Measurements from ENCODE around the gene SEMA5A.

The SEMA5A gene

DNA sequence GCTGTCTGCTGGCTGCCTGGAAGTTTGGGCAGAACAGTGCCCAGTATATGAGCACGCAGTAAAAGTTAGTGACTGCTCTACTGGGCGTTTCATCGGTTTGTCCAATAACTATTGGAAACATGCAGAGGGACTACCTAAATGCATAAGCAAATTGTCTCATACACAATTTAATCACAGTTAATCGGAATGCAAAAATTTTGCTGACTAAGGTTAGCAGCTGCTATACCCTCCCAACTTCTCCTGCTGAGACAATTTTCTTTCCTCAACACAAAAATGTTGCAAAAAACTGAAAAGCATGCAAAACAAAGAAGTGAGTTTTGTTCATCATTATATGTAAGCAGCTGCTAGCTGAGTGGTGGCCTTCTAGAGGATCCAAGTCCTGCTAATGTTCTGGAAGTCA, 327.5 kb downstream of the SEMA5A start:
- DNase-seq (ENCODE audit: low read depth in 2 of 2): no peak

DNA sequence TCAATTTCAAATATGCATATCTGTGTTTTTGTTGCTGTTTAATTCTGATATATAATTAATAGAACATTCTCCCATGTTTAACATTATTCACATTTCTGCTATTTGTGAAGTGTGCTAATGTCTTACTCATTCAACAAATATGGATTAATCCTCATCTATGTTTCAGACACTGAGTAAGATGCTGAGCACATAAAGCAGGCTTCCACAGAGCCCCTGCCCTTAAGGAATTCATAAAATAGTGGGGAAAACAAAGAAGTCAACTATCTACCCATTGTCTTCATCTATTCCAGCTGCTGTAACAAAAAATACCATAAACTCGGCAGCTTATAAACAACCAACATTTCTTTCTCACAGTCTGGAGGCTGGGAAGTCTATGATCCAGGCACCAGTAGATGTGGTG, 333.3 kb downstream of the SEMA5A start:
- no peak for DNase-seq (ENCODE audit: low read depth in 2 of 2)

GRCh38 chr5:9209846-9210492, 335.9 kb downstream of the SEMA5A start:
- DNase-seq (ENCODE audit: low read depth in 2 of 2): no peak

GRCh38 chr5:9207817-9208418, 338.0 kb downstream of the SEMA5A start:
- DNase-seq (ENCODE audit: low read depth in 2 of 2): no peak

- DNase-seq (ENCODE audit: low read depth in 2 of 2): no peak
Observed at GRCh38 chr5:9202636-9203035, 343.2 kb downstream of the SEMA5A start.

DNA sequence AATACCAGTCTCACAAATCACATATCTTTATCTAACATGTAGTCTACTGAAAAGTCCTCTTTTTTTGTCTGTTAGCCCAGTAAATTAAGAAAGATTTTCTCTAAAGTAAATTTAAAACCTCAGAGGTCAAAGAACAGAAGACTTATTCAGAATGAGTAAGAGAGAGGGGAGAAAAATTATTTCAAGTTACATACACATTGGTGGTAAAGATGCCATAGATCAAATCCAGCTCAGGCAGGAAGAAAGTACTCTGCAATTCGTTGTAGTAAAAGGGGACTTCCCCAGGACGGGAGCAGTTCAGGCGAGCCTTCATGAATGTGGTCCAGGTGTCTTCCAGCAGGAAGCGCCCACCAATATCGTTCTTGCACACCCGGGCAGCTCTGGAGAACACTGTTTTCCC, 344.1 kb downstream of the SEMA5A start:
- DNase-seq (ENCODE audit: low read depth in 2 of 2): no peak

DNA sequence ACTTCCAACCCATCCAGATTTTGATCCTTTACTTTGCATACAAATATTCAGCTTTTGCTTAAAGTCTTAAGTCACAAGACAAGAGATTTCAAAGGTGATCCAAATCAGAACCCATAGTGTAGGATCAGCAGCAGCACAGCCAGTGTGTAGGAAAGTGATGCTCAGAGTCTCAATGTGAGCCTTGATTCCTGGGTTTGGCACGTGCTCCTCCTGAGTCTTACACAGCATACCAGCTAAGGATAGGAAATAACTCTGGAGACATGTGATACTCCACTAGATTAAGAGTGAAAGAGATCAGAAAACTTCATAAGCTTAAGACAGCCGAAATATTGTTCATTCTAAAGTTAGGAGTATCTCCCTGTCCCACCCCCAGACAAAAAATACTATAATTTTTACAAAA, 344.9 kb downstream of the SEMA5A start:
- DNase-seq (ENCODE audit: low read depth in 2 of 2): no peak

DNA sequence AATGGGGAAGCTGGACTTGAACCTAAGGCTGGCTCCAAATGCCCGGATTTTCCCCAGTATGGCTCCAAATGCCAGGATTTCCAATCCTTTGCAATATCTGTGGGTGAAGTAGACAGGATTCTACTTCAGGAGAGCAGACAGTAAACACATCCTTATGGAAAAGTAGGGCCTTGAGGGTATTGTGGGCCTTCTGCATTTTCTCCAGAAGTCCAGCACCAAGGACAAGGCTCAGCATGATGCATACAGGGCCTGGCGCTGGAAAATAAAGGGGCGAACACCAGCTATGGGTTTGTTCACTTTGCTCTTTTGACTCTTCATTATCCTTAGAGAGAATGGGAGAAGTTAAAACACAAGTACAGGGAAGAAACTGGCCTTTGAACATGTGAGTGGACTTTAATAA, 347.5 kb downstream of the SEMA5A start:
- no peak for DNase-seq (ENCODE audit: low read depth in 2 of 2)

- no peak for DNase-seq (ENCODE audit: low read depth in 2 of 2)
Observed at GRCh38 chr5:9197881-9198260, 348.0 kb downstream of the SEMA5A start.

DNA sequence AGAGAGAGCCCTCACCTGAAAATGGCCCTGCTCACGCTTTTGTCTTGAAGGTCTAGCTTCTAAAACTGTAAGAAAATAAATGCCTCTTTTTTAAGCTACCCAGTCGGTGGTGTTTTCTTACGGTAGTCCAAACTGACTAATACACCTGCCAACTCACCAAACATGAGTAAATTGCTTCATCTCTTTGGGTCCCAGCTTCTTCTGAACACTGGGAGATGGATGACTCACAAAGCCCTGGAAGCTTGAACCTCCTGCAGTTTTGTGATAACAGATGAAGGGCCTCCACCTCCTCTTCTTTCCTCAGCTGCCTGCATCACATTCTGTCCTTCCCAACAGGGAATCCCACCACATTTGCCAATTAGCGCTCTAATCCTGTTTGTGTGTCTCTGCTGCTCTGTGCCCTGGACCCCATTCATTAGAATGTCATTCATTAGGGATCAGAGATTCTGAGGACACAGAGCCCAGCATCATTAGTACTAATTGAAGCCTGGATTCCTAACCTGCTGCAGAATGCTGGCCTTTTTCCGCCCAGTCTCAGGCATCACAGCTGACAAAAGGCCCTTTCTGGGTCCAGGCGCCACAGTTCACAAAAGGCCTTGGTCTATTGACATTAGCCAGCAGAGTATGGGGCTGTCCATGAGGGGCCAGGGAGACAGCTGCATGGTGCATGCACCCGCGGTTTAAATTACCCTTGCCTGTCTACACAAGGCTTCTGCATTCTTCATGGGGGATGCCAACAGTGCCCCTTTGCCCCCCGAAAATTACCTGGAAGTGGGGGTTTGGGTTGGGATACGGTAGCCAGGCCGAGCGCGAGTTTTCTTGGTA, 349.3 kb downstream of the SEMA5A start:
- no peak for DNase-seq (ENCODE audit: low read depth in 2 of 2)

DNA sequence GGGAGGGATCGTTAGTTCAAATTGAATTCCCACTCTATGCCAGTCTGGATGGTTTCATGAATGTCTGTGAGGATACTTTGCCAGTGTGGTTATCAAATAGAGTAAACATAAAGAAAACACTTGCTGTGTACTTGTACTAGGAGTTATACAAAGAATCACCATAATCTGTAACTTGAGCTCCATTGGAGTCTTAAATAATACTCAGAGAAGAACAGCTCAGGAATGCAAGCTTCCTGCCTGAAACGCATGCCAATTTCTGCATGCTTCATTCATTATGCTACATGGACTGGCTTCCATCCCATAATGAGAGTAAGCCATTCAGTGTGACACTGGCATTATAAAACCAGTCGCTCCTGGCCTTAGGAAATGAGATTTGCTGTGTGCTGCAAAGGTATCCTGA, 351.4 kb downstream of the SEMA5A start:
- DNase-seq (ENCODE audit: low read depth in 2 of 2): no peak

DNA sequence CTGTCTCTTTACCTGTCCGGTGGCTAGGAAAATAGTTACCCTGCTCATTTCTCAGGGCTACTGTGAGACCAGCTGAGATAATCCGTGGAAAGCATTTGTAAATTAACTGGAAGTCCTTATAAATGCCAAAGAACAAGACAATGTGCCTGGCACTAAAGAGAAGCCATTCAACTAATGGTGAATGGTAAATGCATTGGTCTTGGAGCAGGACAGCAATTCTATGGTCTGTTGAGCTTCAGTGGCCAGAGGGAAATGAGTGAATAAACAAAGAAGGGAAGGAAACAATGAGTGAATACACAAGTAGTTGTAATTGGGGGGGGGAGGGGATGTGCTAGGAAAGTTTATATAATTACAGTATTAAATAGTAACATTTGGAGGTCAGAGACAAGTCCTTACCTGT, 353.6 kb downstream of the SEMA5A start:
- DNase-seq (ENCODE audit: low read depth in 2 of 2): no peak

DNA sequence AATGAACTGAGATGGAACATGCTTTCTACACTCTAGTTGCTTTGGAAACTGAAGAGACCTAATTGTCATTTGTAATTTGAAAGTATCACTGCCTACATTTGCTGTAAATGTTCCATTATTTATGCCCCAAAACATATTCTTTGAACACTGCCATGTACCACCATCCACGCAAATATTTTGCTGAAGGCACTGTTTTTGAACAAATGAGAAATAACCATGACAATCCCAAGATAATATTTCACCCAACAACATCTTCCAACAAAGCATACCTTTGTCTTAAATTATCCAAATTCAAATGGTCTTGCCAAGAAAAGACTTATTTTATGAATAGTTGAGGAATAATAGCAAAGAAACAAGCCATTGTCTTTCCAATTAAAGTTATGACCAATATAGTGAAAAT, 356.2 kb downstream of the SEMA5A start:
- DNase-seq (ENCODE audit: low read depth in 2 of 2): no peak

- DNase-seq (ENCODE audit: low read depth in 2 of 2): no peak
Observed at GRCh38 chr5:9188956-9189355, 356.9 kb downstream of the SEMA5A start.

GRCh38 chr5:9188131-9188530, 357.7 kb downstream of the SEMA5A start:
- DNase-seq (ENCODE audit: low read depth in 2 of 2): no peak

- DNase-seq (ENCODE audit: low read depth in 2 of 2): no peak
Observed at GRCh38 chr5:9187614-9188013, 358.3 kb downstream of the SEMA5A start.

DNA sequence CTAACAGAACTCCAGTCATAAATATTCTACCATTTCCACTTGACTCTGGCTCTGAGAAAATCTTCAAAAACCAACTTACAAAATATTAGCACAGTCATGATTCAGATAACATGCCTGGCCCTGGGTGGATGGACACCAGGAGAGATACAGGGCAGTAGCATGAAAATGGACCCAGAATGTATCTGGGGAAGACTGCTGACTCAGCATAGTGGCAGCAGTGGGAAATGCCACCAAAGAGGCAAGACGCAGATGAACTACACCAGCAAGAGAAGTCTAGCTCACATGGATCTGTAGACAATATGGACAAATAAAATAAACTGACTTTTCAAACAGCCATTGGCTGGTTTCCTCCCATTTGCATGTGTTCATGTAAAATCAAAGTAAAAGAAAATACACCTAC, 359.8 kb downstream of the SEMA5A start:
- DNase-seq (ENCODE audit: low read depth in 2 of 2): no peak

DNA sequence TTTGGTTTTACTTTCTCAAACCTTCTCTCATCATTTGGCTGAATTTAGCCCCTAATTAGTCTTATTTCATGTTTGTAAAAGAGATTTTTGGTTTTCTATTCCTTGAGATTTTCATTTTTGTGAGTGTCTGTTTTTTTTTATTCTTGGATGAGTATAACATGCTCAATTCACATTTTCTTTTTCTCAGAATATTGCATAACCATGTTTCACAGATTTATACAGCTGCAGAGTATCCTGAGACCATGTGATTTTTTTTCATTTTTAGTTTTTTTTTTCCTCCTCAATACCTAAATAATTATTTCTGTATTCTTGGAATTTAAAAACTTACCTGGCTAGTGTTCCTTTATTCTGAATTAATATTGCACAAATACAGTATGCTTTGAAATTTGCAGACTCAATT, 361.9 kb downstream of the SEMA5A start:
- DNase-seq (ENCODE audit: low read depth in 2 of 2): no peak

- no peak for DNase-seq (ENCODE audit: low read depth in 2 of 2)
Observed at GRCh38 chr5:9182899-9183695, 362.8 kb downstream of the SEMA5A start.

- no peak for DNase-seq (ENCODE audit: low read depth in 2 of 2)
Observed at GRCh38 chr5:9176641-9177040, 369.2 kb downstream of the SEMA5A start.

- no peak for DNase-seq (ENCODE audit: low read depth in 2 of 2)
Observed at GRCh38 chr5:9174446-9174845, 371.4 kb downstream of the SEMA5A start.

DNA sequence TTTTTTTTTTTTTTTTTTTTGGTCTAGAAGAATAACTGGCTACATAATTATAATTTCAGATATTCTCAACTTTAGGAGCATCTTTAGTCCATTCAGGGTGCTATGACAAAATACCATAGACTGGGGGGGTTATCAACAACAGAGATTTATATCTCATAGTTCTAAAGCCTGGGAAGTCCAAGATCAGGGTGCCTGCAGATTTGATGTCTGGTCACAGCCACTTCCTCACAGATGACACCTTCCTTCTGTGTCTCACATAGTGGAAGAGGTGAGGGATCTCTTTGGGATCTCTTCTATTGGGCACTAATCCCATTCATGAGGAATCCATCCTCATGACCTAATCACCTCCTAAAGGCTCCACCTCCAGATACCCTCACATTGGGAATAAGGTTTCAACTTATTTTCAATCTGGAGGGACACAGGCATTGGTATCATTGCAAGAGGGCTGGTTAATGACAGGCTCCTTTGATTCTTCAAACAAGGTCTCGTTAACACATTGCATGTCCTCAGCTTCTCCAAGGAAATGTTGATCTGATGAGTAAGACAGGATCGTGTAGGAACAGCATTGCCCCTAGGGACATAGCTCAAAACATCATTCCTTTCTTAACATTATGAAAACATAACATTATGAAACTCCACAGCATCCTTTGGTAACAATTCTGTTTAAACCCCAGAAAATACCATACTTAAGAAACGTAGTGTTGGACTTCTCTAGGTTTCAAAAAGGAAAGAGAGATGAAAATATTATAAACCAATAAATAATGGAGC, 372.4 kb downstream of the SEMA5A start:
- DNase-seq (ENCODE audit: low read depth in 2 of 2): no peak
